H9 (cell line): ENCODE data around the gene ROCK2. TPM values are rescaled to one million over a fixed set of nuclear protein-coding genes. Genes with fewer than 3 reads are reported as not detected.

Experiments used
- DNase-seq: peaks from one replicate; pipeline ENCODE4 v3.0.0-alpha.2; 2017
- H2AFZ ChIP-seq: one replicate; pipeline ENCODE4 v1.6.1; 2013; ENCODE audit warnings: mild to moderate bottlenecking, low read length, control low read depth, moderate library complexity
- H2AK5ac ChIP-seq: 2 replicates; pipeline ENCODE4 v1.6.1; 2013; ENCODE audit warnings: low read length, control low read depth, mixed read lengths; ENCODE audit not compliant: insufficient read length
- H2BK120ac ChIP-seq: one replicate; pipeline ENCODE4 v1.6.1; 2013; ENCODE audit warnings: low read depth, mild to moderate bottlenecking, low read length, control low read depth, inconsistent platforms; ENCODE audit not compliant: poor library complexity, severe bottlenecking
- H2BK12ac ChIP-seq: 2 replicates; pipeline ENCODE4 v1.6.1; 2013; ENCODE audit warnings: low read length, control low read depth, mixed read lengths, low read depth; ENCODE audit not compliant: insufficient read length
- H2BK15ac ChIP-seq: 2 replicates; pipeline ENCODE4 v1.6.1; 2013; ENCODE audit warnings: low read depth, low read length, control low read depth
- H2BK20ac ChIP-seq: one replicate; pipeline ENCODE4 v1.6.1; 2013; ENCODE audit warnings: low read depth, mild to moderate bottlenecking, low read length, control low read depth, inconsistent platforms; ENCODE audit not compliant: poor library complexity, severe bottlenecking
- H2BK5ac ChIP-seq: 2 replicates; pipeline ENCODE4 v1.6.1; 2013; ENCODE audit warnings: low read length, control low read depth, mixed read lengths; ENCODE audit not compliant: insufficient read length
- H3K14ac ChIP-seq: 2 replicates; pipeline ENCODE4 v1.6.1; 2013; ENCODE audit warnings: low read length, control low read depth; ENCODE audit not compliant: insufficient read depth
- H3K18ac ChIP-seq: 2 replicates; pipeline ENCODE4 v1.6.1; 2013; ENCODE audit warnings: low read depth, mild to moderate bottlenecking, mixed read lengths, low read length, control low read depth; ENCODE audit not compliant: insufficient read length
- H3K23ac ChIP-seq: 2 replicates; pipeline ENCODE4 v1.6.1; 2013; ENCODE audit warnings: low read length, control low read depth, mixed read lengths, low read depth; ENCODE audit not compliant: insufficient read length
- H3K23me2 ChIP-seq: 2 replicates; pipeline ENCODE4 v1.6.1; 2013; ENCODE audit warnings: low read depth, mild to moderate bottlenecking, mixed read lengths, low read length, control low read depth; ENCODE audit not compliant: insufficient read length, poor library complexity, severe bottlenecking
- H3K27ac ChIP-seq: 2 replicates; pipeline ENCODE4 v1.5.1; 2013; ENCODE audit warnings: low read length, control low read depth, mixed read lengths, low read depth; ENCODE audit not compliant: insufficient read length
- H3K27me3 ChIP-seq: 2 replicates; pipeline ENCODE4 v1.6.1; 2013; ENCODE audit warnings: low read length, control low read depth, inconsistent platforms; ENCODE audit not compliant: insufficient read depth
- H3K4ac ChIP-seq: 2 replicates; pipeline ENCODE4 v1.6.1; 2013; ENCODE audit warnings: low read depth, mild to moderate bottlenecking, control low read depth, inconsistent platforms, low read length, moderate library complexity
- H3K4me1 ChIP-seq: 2 replicates; pipeline ENCODE4 v1.6.1; 2013; ENCODE audit warnings: low read length, control low read depth, inconsistent platforms; ENCODE audit not compliant: insufficient read depth
- H3K4me2 ChIP-seq: 2 replicates; pipeline ENCODE4 v1.6.1; 2013; ENCODE audit warnings: low read length, control low read depth, mixed read lengths; ENCODE audit not compliant: insufficient read length, insufficient read depth
- H3K56ac ChIP-seq: 2 replicates; pipeline ENCODE4 v1.6.1; 2013; ENCODE audit warnings: low read depth, mild to moderate bottlenecking, mixed read lengths, low read length, control low read depth; ENCODE audit not compliant: insufficient read length
- H3K79me1 ChIP-seq: 2 replicates; pipeline ENCODE4 v1.6.1; 2013; ENCODE audit warnings: low read depth, mild to moderate bottlenecking, moderate library complexity, low read length, control low read depth, inconsistent platforms; ENCODE audit not compliant: insufficient read depth, poor library complexity, severe bottlenecking
- H3K79me2 ChIP-seq: 2 replicates; pipeline ENCODE4 v1.6.1; 2013; ENCODE audit warnings: low read length, control low read depth, inconsistent platforms; ENCODE audit not compliant: insufficient read depth
- H3K9ac ChIP-seq: 2 replicates; pipeline ENCODE4 v1.6.1; 2013; ENCODE audit warnings: low read length, control low read depth, mixed read lengths; ENCODE audit not compliant: insufficient read length; ENCODE audit errors: extremely low read depth
- H3K9me3 ChIP-seq: one replicate; pipeline ENCODE4 v1.6.1; 2013; ENCODE audit warnings: low read depth, low read length, inconsistent platforms; ENCODE audit not compliant: control insufficient read depth
- H3T11ph ChIP-seq: one replicate; pipeline ENCODE4 v1.6.1; 2013; ENCODE audit warnings: mild to moderate bottlenecking, low read length, control low read depth, inconsistent platforms
- H4K20me1 ChIP-seq: one replicate; pipeline ENCODE4 v1.6.1; 2013; ENCODE audit not compliant: control insufficient read depth, insufficient read length, insufficient read depth
- H4K5ac ChIP-seq: 2 replicates; pipeline ENCODE4 v1.6.1; 2013; ENCODE audit warnings: low read depth, mild to moderate bottlenecking, mixed read lengths, low read length, control low read depth; ENCODE audit not compliant: insufficient read length
- H4K8ac ChIP-seq: replicated peaks from 2 replicates; pipeline ENCODE4 v1.6.1; 2013; ENCODE audit warnings: low read length, control low read depth, mixed read lengths, low read depth; ENCODE audit not compliant: insufficient read length
- H4K91ac ChIP-seq: 2 replicates; pipeline ENCODE4 v1.6.1; 2013; ENCODE audit warnings: low read depth, mild to moderate bottlenecking, moderate library complexity, mixed read lengths, low read length, control low read depth; ENCODE audit not compliant: insufficient read length
- H3K27ac Mint-ChIP-seq, 3 experiments: 2 replicates in 2 of 3; 3 replicates in 1 of 3; pipeline ENCODE4 v1.8.0; 2020 to 2021; ENCODE audit warnings: mixed read lengths in 3 of 3, mild to moderate bottlenecking in 1 of 3, moderate library complexity in 1 of 3
- H3K27me3 Mint-ChIP-seq: 2 replicates; pipeline ENCODE4 v1.8.0; 2021; ENCODE audit warnings: low read depth, mild to moderate bottlenecking, moderate library complexity, mixed read lengths
- H3K36me3 Mint-ChIP-seq, 3 experiments: 2 replicates in 2 of 3; 3 replicates in 1 of 3; pipeline ENCODE4 v1.8.0; 2020 to 2021; ENCODE audit warnings: low read depth in 3 of 3, mixed read lengths in 3 of 3; ENCODE audit not compliant: insufficient read depth in 1 of 3
- H3K4me1 Mint-ChIP-seq, 2 experiments: 2 replicates each; pipeline ENCODE4 v1.8.0; 2020; ENCODE audit warnings: mixed read lengths in 2 of 2
- H3K4me3 Mint-ChIP-seq, 2 experiments: 2 replicates in 1 of 2; 3 replicates in 1 of 2; pipeline ENCODE4 v1.8.0; 2020 to 2021; ENCODE audit warnings: mild to moderate bottlenecking in 2 of 2, mixed read lengths in 2 of 2, moderate library complexity in 1 of 2
- H3K9me3 Mint-ChIP-seq, 2 experiments: 2 replicates in 1 of 2; 3 replicates in 1 of 2; pipeline ENCODE4 v1.8.0; 2020; ENCODE audit warnings: mild to moderate bottlenecking in 2 of 2, mixed read lengths in 2 of 2, moderate library complexity in 1 of 2
- CTCF ChIP-seq: fragments of 200-600 bp; sonication (generic); conservative IDR thresholded peaks from 3 replicates; pipeline ENCODE4 v1.8.0; 2021; ENCODE audit warnings: antibody characterized with exemption, mild to moderate bottlenecking
- WGBS: extraction: QIAGEN DNeasy Blood & Tissue Kit; methylation state at CpG from one replicate; pipeline ENCODE4 v1.1.7; 2013; ENCODE audit warnings: missing lambda C conversion rate, low lambda C conversion rate, mixed read lengths; ENCODE audit not compliant: insufficient read length; ENCODE audit errors: extremely low coverage; 5-methylcytosine and 5-hydroxymethylcytosine counted together
- total RNA-seq: library from RNA; stranded (reverse); gene quantifications from 2 replicates; pipeline ENCODE4 v1.2.1, GENCODE V29; 2021

Gene ROCK2
- total RNA-seq, 1 experiment from 2014 or later, result 33.2 TPM

- DNase-seq, result no peak
- Mint-ChIP-seq H3K27me3 (no peaks in the 10 kb centered on the region), H3K27ac (no peak overlapping the region), H3K4me3 (no peak overlapping the region), H3K4me1 (peaks cover 4% of the 10 kb centered on the region in 2 experiments; a peak in 3 of 4 replicates), H3K9me3 (no peaks in the 10 kb centered on the region), H3K36me3 (no peaks in the 10 kb centered on the region; a peak in 1 of 7 replicates)
- Histone ChIP-seq H3K79me2 (no peaks in the 10 kb centered on the region), H2BK120ac (no peak overlapping the region), H2BK5ac (no peak overlapping the region), H2BK12ac (no peak overlapping the region), H3K27me3 (no peaks in the 10 kb centered on the region), H2BK20ac (no peak overlapping the region), H3K4ac (no peak overlapping the region), H3T11ph (no peak overlapping the region), H3K4me2 (no peak overlapping the region), H3K9me3 (no peaks in the 10 kb centered on the region), H2BK15ac (no peak overlapping the region), H3K79me1 (no peaks in the 10 kb centered on the region), H3K14ac (no peak overlapping the region), H4K8ac (no peak overlapping the region), H3K27ac (no peak overlapping the region), H3K56ac (no peak overlapping the region), H4K91ac (no peak overlapping the region), H3K18ac (no peak overlapping the region), H3K23me2 (no peaks in the 10 kb centered on the region), H3K4me1 (no peaks in the 10 kb centered on the region), H3K9ac (no peak overlapping the region), H4K5ac (no peak overlapping the region), H4K20me1 (no peaks in the 10 kb centered on the region), H3K23ac (no peak overlapping the region), H2AK5ac (no peak overlapping the region), H2AFZ (no peak overlapping the region)
- TF ChIP-seq CTCF, result no peak
- no CpG with 5 or more reads among the region's 9 CpGs for WGBS
These were observed 170.2 kb downstream of the ROCK2 start for GRCh38 chr2:11174222-11174621.
